Vagina (tissue), 2 donors: Measurements from ENCODE around the gene TIAM2.

Experiments used
- CTCF ChIP-seq, 3 experiments: fragments of 450-650 bp in 2 of 3; fragments of 200-600 bp in 1 of 3; sonication (generic) in 1 of 3; IDR thresholded peaks; one replicate each; pipeline ENCODE4 v1.5.1; 2017 to 2019; ENCODE audit warnings: antibody characterized with exemption in 3 of 3, mild to moderate bottlenecking in 2 of 3, moderate library complexity in 2 of 3
- POLR2A ChIP-seq, 2 donors: fragments of 450-650 bp; IDR thresholded peaks; one replicate each; pipeline ENCODE4 v1.6.1; 2017; ENCODE audit warnings: antibody characterized with exemption in 2 of 2, mild to moderate bottlenecking in 2 of 2, moderate library complexity in 2 of 2
- POLR2AphosphoS5 ChIP-seq, 2 donors: sonication (generic); formaldehyde crosslinking; IDR thresholded peaks; one replicate each; pipeline ENCODE4 v1.9.0; 2017; ENCODE audit warnings: antibody characterized with exemption in 2 of 2, mild to moderate bottlenecking in 2 of 2, low read depth in 1 of 2; ENCODE audit not compliant: insufficient read depth in 1 of 2

GRCh38 chr6:155264693-155265320 lies 269.7 kb downstream of the TIAM2 start:
- no peak for TF ChIP-seq POLR2AphosphoS5 (IDR thresholded peaks at IDR 0.05; ENCODE audit: insufficient read depth in 1 of 2, low read depth in 1 of 2)
- TF ChIP-seq CTCF (IDR thresholded peaks at IDR 0.05) = no peak
- TF ChIP-seq POLR2A (IDR thresholded peaks at IDR 0.05) = no peak
